ENCODE data around the gene MDC1.
"Not testable (repeated sequence)": the region's sequence is repeated elsewhere in the genome, so short reads cannot be mapped to it uniquely, and the experiment has no call there.

Gene MDC1

DNA sequence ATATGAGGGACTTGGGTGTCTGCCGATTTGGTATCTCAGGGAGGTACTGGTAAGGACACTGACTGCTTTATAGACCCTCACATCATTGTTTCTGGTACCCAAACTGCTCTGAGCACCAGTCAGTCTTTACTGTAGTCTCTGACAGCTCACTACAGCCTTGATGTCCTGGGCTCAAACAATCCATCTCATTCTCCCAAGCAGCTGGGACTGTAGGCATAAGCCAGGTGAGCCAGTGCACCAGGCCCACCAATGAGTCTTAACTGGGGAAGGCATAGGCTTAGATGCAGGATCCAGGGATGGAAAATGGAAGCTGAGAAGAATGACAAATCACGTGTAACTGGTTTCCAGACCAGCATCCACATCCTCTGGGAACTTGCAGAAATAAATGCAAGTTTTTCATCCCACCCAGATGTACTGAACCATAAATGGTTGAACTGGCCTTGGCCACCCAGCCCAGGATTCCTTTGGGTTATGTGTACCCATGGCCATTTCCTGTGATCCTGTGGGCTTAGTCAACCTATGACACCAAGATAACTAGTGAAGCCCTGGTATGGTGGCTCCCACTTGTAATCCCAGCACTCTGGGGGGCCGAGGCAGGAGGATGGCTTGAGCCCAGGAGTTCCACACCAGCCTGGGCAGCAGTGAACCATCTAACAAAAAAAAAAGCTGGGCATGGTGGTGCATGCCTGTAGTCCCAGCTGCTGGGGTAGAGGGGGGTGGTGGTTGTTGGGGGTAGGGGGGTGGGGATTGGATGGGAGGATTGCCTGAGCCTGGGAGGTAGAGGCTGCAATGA lies 8.8 kb upstream of the MDC1 start:
- DNase-seq: peak; percentile 65

DNA sequence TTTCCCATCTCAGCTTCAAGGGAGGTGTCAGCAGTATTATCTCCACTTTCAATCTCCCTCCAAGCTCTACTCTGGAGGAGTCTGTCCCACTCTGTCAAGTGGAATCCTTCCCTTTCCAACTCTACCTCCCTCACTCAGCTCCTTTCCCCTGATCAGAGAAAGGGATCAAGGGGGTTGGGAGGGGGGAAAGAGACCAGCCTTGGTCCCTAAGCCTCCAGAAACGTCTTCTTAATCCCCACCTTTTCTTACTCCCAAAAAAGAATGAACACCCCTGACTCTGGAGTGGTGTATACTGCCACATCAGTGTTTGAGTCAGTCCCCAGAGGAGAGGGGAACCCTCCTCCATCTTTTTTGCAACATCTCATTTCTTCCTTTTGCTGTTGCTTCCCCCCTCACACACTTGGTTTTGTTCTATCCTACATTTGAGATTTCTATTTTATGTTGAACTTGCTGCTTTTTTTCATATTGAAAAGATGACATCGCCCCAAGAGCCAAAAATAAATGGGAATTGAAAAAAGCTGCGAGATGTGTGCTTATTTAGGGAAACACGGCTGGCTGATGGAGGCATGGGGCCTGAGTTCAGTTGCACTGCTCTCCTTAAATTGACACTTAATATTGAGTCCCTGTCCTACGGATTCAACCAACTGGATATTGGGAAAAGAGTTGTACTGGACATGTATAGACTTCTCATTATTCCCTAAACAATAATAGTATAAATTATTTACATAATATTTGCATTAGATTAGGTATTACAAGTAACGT lies 8.0 kb upstream of the MDC1 start:
- DNase-seq: no peak

DNA sequence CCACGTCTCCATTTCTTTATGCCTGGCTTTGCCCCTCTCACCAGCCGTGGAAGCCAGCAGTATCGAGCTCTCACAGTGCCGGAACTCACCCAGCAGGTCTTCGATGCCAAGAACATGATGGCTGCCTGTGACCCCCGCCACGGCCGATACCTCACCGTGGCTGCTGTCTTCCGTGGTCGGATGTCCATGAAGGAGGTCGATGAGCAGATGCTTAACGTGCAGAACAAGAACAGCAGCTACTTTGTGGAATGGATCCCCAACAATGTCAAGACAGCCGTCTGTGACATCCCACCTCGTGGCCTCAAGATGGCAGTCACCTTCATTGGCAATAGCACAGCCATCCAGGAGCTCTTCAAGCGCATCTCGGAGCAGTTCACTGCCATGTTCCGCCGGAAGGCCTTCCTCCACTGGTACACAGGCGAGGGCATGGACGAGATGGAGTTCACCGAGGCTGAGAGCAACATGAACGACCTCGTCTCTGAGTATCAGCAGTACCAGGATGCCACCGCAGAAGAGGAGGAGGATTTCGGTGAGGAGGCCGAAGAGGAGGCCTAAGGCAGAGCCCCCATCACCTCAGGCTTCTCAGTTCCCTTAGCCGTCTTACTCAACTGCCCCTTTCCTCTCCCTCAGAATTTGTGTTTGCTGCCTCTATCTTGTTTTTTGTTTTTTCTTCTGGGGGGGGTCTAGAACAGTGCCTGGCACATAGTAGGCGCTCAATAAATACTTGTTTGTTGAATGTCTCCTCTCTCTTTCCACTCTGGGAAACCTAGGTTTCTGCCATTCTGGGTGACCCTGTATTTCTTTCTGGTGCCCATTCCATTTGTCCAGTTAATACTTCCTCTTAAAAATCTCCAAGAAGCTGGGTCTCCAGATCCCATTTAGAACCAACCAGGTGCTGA lies 7.0 kb upstream of the MDC1 start:
- not testable (repeated sequence) for DNase-seq

DNA sequence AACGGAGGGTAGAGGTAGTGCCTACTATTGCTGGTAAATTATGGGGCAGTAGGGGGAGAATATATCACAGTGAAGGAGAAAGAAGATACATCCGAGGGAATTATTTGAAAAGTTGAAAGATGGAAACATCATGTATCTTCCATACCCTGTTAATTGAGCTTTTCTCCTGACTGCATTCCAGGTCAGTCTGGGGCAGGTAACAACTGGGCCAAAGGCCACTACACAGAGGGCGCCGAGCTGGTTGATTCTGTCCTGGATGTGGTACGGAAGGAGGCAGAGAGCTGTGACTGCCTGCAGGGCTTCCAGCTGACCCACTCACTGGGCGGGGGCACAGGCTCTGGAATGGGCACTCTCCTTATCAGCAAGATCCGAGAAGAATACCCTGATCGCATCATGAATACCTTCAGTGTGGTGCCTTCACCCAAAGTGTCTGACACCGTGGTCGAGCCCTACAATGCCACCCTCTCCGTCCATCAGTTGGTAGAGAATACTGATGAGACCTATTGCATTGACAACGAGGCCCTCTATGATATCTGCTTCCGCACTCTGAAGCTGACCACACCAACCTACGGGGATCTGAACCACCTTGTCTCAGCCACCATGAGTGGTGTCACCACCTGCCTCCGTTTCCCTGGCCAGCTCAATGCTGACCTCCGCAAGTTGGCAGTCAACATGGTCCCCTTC lies 6.2 kb upstream of the MDC1 start:
- not testable (repeated sequence) for DNase-seq

DNA sequence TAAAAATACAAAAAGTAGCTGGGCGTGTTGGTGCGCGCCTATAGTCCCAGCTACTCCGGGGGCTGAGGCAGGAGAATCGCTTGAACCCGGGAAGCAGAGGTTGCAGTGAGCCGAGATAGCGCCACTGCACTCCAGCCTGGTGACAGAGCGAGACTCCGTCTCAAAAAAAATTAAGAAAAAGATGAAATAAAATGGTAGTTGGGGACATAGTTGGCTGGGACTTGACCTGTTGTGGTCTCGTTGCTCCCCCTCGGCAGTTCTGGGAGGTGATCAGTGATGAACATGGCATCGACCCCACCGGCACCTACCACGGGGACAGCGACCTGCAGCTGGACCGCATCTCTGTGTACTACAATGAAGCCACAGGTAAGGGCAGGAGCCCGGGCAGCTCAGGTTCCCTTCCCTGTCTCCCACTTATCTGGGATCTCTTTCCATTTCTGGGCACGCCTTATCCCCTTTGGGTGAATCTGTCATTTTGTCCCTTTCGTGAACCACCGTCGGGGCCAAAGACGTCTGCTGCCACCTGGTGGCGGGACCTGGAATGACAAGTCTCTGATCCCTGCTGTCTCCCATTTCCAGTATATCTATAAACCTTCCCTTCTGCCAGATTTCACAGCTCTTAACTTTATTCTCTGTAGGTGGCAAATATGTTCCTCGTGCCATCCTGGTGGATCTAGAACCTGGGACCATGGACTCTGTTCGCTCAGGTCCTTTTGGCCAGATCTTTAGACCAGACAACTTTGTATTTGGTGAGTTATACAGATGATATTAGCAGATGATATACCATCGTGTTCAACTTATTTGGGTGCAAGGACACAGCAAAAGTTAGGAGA lies 5.4 kb upstream of the MDC1 start:
- DNase-seq: peak; percentile 77

DNA sequence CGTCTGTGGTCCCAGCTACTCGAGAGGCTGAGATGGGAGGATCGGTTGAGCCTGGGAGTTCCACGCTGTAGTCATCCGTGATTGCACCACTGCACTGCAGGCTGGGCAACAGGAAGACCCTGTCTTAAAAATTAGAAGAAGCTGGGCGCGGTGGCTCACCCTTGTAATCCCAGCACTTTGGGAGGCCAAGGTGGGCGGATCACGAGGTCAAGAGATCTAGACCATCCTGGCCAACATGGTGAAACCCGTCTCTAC lies 4.9 kb upstream of the MDC1 start:
- peak; percentile 38 for DNase-seq

DNA sequence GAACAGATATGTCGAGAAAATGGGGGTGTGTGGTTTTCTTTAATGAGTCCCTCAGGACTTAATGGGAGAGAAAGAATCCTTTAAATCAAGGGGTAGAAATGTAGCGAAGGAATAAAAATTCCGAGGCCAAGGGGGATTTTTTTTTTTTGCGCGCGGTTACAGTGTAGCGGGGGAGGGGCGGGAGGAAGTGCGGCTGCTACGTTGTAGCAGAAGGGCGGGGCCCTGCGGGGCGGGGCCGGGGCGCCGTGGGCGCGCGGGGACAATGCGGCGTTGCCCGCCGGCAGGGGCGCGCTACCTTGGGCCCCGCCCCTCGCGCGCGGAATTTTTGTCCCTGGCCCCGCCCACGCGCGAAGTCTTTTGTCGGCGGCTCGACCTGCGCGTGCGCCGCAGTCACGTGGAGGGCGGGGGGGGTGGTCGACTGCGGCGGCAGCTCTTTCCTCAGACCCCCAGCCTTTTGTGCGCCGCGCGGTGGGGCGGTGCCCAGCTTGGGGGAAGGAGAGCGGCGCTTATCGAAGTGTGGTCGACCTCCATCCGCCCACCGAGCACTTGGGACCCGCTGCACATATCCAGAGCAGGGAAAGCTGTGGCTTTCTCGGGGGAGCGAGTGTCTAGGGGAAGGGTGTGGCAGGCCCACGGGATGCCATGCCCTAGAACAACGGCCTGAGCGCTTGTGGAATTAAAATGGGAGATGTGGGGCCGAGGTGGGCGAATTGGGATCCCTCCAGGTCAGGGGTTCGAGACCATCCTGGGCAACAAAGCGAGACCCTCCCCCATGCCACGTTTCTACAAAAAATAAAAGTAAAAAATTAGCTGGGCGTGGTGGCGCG lies 4.3 kb upstream of the MDC1 start:
- peak; percentile 93 for DNase-seq

DNA sequence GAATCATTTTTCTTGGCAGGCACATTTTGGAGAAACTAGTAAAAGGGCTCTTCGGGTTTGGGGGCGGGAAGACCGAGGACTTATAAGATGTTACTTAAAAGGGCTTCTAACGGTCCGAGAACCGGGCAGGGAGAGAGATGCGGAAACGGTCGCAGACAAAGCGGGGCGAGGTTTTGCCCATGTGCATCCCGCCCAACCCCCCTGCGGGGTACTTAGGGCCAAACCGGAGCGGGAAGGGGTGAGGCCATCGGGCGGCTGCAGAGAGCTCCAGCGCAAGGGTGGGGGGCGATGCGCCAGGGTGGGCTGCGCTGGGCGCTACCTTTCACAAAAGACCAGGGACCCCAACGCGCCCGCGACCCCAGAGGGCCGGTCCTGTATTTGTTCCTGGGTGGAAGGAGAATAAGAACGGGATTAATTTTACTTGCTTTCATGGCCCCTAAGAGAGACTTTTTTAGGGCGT lies 3.7 kb upstream of the MDC1 start:
- peak; percentile 64 for DNase-seq

DNA sequence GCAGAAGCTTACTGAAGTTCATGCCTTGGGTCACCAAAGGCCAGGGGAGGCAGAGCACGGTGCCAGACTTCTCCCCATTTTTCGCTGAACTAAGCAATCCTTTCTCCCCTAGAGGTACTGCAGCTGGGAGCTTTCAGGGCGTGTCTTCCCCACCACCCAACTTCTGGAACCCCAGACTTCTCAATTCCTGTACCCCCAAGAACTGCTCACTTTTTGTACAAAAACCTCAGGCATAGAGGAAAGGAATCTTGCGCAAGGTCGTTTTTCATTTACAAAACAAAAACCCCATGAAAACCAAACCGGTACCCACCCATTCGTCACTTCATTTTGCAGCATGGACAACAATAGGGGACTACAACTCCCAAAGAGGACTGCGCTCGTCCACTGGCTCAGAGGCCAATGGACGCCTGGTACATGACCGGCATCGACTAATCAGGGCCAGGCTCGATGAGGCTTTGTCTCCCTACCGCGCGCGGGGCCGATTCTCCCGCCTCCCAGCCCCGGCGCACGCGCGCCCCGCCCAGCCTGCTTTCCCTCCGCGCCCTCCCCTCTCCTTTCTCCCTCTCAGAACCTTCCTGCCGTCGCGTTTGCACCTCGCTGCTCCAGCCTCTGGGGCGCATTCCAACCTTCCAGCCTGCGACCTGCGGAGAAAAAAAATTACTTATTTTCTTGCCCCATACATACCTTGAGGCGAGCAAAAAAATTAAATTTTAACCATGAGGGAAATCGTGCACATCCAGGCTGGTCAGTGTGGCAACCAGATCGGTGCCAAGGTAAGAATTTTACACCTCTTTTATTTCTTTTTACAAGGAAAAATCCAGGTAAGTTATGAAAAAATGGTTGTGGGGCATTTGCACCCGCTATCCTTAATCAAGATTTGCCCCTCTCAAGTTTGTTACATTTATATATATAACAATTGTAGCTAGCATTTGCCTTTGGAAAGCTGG lies 3.0 kb upstream of the MDC1 start, which contains the start of gene TUBB:
TSS of gene TUBB (plus strand) at position 562 of the 947 bp plus-strand sequence. CDS start at position 717, 155 bp downstream.
- peak; percentile 99 for DNase-seq

DNA sequence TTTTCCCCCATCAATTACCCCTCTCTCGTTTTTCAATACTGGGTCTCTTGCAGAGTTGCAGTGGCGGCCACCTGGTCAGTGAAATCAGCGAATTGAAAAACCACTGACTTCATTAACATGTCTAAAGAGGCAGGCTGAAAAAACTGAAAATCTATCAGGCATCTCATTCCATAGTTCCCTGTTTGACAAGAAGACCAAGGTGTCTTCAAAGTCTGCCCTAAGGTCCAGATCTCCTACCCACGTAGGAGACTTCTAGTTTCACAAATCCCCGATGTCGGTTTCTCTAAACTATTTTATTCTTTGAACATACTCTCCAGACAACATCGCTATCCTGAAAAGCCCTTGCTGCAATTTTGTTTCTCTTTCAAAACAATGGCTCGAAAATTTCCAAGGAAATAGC lies 2.3 kb upstream of the MDC1 start:
- DNase-seq: no peak

DNA sequence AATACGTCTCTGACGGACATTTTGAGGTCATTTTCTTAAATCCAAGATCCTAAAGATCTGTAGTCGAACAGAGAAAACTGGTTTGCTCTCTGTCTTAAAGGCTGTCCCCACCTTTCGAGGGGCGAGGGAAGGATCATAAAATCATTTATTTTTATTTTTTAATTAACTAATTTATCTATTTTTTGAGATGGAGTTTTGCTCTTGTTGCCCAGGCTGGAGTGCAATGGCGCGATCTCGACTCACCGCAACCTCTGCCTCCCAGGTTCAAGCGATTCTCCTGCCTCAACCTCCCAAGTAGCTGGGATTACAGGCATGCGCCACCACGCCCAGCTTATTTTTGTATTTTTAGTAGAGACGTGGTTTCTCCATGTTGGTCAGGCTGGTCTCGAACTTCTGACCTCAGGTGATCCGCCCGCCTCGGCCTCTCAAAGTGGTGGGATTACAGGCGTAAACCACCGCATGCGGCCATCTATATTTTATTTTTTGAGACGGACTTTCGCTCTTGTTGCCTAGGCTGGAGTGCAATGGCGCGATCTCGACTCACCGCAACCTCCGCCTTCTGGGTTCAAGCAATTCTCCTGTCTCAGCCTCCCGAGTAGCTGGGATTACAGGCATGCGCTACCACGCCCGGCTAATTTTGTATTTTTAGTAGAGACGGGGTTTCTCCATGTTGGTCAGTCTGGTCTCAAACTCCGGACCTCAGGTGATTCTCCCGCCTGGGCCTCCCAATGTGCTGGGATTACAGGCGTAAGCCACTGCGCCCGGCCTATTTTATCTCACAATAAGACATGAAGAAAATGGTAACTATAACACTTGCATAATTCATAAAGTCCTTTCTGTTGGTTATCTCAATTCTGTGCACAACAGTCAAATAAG lies 1.0 kb upstream of the MDC1 start:
- DNase-seq: not testable (repeated sequence)

DNA sequence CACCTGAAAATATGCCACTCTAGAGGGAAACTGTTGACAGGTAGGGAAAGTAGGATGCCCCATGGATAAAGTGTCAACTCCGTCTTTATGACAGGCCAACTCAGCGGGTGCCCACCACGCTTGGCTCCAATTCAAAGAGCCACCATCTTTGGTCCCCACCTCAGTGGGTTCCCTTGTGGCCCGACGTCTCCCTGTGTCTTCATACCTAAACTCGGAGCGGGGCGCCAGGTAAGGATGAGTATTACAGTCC lies 277 bp downstream of the MDC1 start:
- no peak for DNase-seq

DNA sequence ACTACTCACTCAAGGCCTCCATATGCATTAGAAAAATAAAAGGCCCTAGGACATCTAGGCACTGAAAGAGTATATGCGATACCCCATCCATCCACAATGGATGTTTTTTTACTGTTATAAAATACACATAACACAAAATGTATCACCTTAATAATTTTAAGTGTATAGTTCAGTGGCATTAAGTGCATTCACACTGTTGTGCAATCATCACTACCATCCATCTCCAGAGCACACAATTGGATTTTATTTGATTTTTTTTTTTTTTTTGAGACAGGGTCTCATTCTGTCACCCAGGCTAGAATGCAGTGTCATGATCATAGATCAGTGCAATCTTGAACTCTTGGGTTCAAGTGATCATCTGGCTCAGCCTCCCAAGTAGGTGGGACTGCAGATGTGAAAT lies 2.8 kb downstream of the MDC1 start:
- no peak for DNase-seq

DNA sequence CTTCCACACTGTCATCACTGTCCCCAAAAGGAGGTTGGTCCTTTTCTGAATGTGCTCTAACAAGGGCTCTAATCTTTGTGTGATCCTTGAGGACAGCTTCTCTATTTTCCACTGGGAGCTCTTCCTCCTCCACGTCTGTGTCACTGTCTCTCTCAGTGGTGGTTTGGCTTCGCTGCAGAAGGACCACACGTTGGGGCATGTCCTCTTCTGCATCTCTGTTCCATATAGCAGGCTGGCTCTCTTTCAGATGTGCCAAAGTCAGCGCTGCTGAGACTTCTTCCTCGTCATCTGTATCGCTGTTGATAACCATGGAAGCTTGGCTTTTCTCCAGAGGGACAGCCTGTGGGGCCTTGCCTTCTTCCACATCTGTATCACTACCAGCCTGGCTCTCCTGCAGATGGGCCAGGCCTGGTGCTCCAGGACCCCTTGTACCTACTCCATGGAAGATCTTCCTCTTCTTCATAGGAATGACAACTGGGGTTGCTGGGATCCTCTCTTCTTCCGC lies 4.6 kb downstream of the MDC1 start:
- no peak for DNase-seq

DNA sequence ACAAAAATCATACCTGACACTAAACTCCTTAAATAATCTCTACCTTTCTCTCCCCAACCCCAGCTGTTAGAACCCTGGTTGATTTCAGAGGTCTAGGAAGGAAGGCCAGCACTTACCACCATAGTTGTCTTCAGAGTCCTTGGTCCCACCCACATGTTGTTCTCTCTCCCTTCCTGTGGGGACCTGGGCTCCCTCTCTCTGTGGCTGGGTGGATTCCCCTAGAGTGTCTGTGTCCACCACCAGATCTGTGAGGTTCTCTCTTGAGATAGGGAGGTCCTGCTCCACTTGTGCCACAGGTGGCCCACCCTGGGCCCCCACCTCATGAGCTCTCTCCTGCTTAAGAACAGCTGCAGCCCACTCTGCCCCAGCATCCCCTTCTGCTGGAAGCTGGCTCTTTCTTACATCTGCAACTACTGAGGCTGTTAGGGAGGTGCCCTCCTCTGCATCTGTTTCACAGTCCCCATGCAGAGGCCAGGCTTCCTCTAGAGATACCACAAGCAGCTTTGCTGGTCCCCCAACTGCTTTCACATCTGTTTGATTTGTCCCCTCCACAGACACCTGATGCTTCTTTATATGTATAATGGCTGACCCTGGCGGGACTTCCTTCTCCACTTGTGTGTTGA lies 5.2 kb downstream of the MDC1 start:
- DNase-seq: no peak

DNA sequence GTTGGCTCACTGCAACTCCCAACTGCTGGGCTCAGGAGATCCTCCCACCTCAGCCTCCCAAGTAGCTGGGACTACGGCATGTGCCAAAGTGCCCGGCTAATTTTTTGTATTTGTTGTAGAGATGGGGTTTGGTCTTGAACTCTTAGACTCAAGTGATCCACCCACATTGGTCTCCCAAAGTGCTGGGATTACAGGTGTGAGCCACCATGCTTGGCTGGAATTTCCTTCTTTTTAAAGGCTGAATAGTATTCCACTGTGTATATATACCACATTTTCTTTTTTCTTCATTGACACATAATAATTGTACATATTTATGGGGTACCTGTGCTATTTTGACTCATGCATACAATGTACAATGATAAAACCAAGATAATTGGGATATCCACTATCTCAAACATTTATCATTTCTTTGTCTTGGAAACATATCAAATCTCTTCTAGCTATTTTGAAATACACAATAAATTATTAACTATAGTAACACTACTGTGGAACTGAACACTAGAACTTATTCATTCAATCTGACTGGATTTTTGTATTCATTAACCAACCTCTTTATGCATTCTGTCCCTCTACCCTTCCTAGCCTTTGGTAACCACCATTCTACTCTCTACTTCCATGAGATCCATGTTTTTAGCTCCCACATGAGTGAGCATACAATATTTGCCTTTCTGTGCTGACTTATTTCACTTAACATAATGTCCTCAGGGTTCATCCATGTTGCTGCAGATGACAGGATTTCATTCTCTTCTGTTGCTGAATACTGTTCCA lies 7.8 kb downstream of the MDC1 start:
- no peak for DNase-seq

DNA sequence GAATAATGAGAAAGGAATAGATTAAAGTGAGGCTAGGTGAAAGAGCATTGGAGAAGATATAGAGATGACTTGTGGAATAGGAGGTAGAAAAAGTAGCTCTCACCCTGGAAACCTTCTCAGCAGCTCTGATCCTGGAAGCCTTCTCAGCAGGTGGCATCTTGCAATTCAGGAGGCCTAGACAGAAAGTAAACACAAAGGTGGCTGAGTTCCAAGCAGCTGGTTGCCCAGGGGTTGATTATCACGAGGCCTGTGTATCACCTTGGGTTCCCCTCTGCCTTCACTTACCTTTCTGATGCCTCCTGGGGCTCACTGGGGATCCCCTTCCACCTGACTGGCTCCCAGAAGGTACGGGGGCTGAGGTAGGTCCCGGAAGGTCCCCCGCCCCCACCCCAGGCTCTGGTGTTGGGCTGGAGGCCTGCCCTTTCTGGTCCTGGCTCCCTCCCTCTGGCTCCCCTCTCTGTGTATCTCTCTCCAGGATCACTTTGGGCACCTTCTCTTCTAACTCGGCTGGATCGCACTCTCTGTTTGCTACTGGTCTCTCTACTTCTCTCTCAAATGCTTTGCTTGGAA lies 9.7 kb downstream of the MDC1 start:
- DNase-seq: no peak

Measured in fibroblast of skin of abdomen (primary cell).